ENCODE data around the gene SELENOO. TPM values are rescaled to one million over a fixed set of nuclear protein-coding genes. Genes with fewer than 3 reads are reported as not detected.

SELENOO gene
- total and polyA plus RNA-seq, 2 experiments from 2014 or later: 31.6 to 37.7 TPM

- WGBS (ENCODE audit: low lambda C conversion rate, missing lambda C conversion rate): 95% methylated on average over 5 of the region's 8 CpGs
- Histone ChIP-seq H3K36me3 (replicated peaks; ENCODE audit: insufficient read depth, low read depth) (no peaks in the 10 kb centered on the region), H3K4me3 (no peak overlapping the region), H3K4me1 (ENCODE audit: insufficient read depth) (no peaks in the 10 kb centered on the region), H3K79me2 (no peaks in the 10 kb centered on the region), H3K27me3 (no peaks in the 10 kb centered on the region), H3K4me2 (no peak overlapping the region), H2AFZ (no peak overlapping the region), H3K9me3 (ENCODE audit: low read depth) (no peaks in the 10 kb centered on the region), H3K27ac (no peak overlapping the region), H4K20me1 (ENCODE audit: insufficient read depth, poor library complexity, severe bottlenecking) (no peaks in the 10 kb centered on the region), H3K9me2 (replicated peaks; ENCODE audit: insufficient read depth) (no peaks in the 10 kb centered on the region)
- no peak for DNase-seq (ENCODE audit: low spot score)
- TF ChIP-seq EZH2 (IDR thresholded peaks at IDR 0.05; ENCODE audit: borderline replicate concordance) (no peak), EZH2phosphoT487 (IDR thresholded peaks at IDR 0.05; ENCODE audit: low read depth, severe bottlenecking, unreplicated experiment) (no peak), CTCF (IDR thresholded peaks at IDR 0.05; ENCODE audit: poor library complexity) (no peak)
Observed at GRCh38 chr22:50222508-50222907, 21.7 kb downstream of the SELENOO start.

GRCh38 chr22:50224071-50224470 is 23.3 kb downstream of the SELENOO start:
- Histone ChIP-seq H3K27me3 (no peaks in the 10 kb centered on the region), H3K79me2 (no peaks in the 10 kb centered on the region), H3K4me3 (no peak overlapping the region), H2AFZ (no peak overlapping the region), H4K20me1 (ENCODE audit: insufficient read depth, poor library complexity, severe bottlenecking) (no peaks in the 10 kb centered on the region), H3K4me1 (ENCODE audit: insufficient read depth) (no peaks in the 10 kb centered on the region), H3K36me3 (replicated peaks; ENCODE audit: insufficient read depth, low read depth) (no peaks in the 10 kb centered on the region), H3K4me2 (no peak overlapping the region), H3K9me2 (replicated peaks; ENCODE audit: insufficient read depth) (no peaks in the 10 kb centered on the region), H3K9me3 (ENCODE audit: low read depth) (no peaks in the 10 kb centered on the region), H3K27ac (no peak overlapping the region)
- WGBS (ENCODE audit: low lambda C conversion rate, missing lambda C conversion rate): 96% methylated on average over 16 of the region's 16 CpGs
- DNase-seq (ENCODE audit: low spot score): no peak
- TF ChIP-seq EZH2 (IDR thresholded peaks at IDR 0.05; ENCODE audit: borderline replicate concordance) (no peak), EZH2phosphoT487 (IDR thresholded peaks at IDR 0.05; ENCODE audit: low read depth, severe bottlenecking, unreplicated experiment) (no peak), CTCF (IDR thresholded peaks at IDR 0.05; ENCODE audit: poor library complexity) (no peak)

- Histone ChIP-seq H3K79me2 (no peaks in the 10 kb centered on the region), H3K9me2 (replicated peaks; ENCODE audit: insufficient read depth) (no peaks in the 10 kb centered on the region), H3K27me3 (no peaks in the 10 kb centered on the region), H3K36me3 (replicated peaks; ENCODE audit: insufficient read depth, low read depth) (no peaks in the 10 kb centered on the region), H3K4me2 (no peak overlapping the region), H3K4me1 (ENCODE audit: insufficient read depth) (no peaks in the 10 kb centered on the region), H4K20me1 (ENCODE audit: insufficient read depth, poor library complexity, severe bottlenecking) (no peaks in the 10 kb centered on the region), H3K27ac (no peak overlapping the region), H3K9me3 (ENCODE audit: low read depth) (no peaks in the 10 kb centered on the region), H2AFZ (no peak overlapping the region), H3K4me3 (no peak overlapping the region)
- TF ChIP-seq EZH2phosphoT487 (IDR thresholded peaks at IDR 0.05; ENCODE audit: low read depth, severe bottlenecking, unreplicated experiment) (no peak), EZH2 (IDR thresholded peaks at IDR 0.05; ENCODE audit: borderline replicate concordance) (no peak), CTCF (IDR thresholded peaks at IDR 0.05; ENCODE audit: poor library complexity) (no peak)
- no peak for DNase-seq (ENCODE audit: low spot score)
- WGBS (ENCODE audit: low lambda C conversion rate, missing lambda C conversion rate): 94% methylated on average over 20 of the region's 24 CpGs
Observed at GRCh38 chr22:50225200-50225969, 24.6 kb downstream of the SELENOO start.

Measured in hepatocyte (in vitro differentiated cells).